Kidney (tissue), 14 donors: Measurements from ENCODE around the gene TMEM143. TPM values are rescaled to one million over a fixed set of nuclear protein-coding genes. Genes with fewer than 3 reads are reported as not detected.

Source experiments
- DNase-seq, 5 donors: peaks; one replicate each; pipeline ENCODE4 v3.0.0-alpha.2; 2013 to 2020
- FAIRE-seq: peaks from 2 replicates; lab custom pipeline; 2012; peaks lifted over from hg19 to GRCh38; lab: Jason Lieb, UNC
- H3K27ac ChIP-seq, 2 donors: one replicate each; pipeline ENCODE4 v1.7.0; 2013; ENCODE audit warnings: low read depth in 2 of 2, low read length in 2 of 2, inconsistent platforms in 1 of 2
- H3K27me3 ChIP-seq: one replicate; pipeline ENCODE4 v1.7.1; 2013; ENCODE audit warnings: low read length, inconsistent platforms; ENCODE audit not compliant: control insufficient read depth, insufficient read depth
- H3K36me3 ChIP-seq, 3 donors: one replicate each; pipeline versions ENCODE4 v1.7.0 to v1.7.1; 2013; ENCODE audit warnings: low read length in 3 of 3, control low read depth in 1 of 3, inconsistent platforms in 1 of 3; ENCODE audit not compliant: insufficient read depth in 3 of 3, control insufficient read depth in 2 of 3
- H3K4me1 ChIP-seq, 3 donors: one replicate each; pipeline versions ENCODE4 v1.7.0 to v1.7.1; 2013; ENCODE audit warnings: low read length in 3 of 3, inconsistent platforms in 1 of 3, low read depth in 1 of 3; ENCODE audit not compliant: control insufficient read depth in 2 of 3, insufficient read depth in 2 of 3
- H3K4me3 ChIP-seq, 3 donors: one replicate each; pipeline versions ENCODE4 v1.7.0 to v1.8.1; 2013; ENCODE audit warnings: low read length in 3 of 3, control low read depth in 1 of 3, inconsistent platforms in 1 of 3
- H3K9ac ChIP-seq, 3 donors: one replicate each; pipeline versions ENCODE4 v1.7.0 to v1.7.1; 2013; ENCODE audit warnings: low read length in 3 of 3, control low read depth in 1 of 3, inconsistent platforms in 1 of 3
- H3K9me3 ChIP-seq, 3 donors: one replicate each; pipeline versions ENCODE4 v1.7.0 to v1.7.1; 2013; ENCODE audit warnings: low read length in 3 of 3, control low read depth in 1 of 3, inconsistent platforms in 1 of 3; ENCODE audit not compliant: control insufficient read depth in 2 of 3, insufficient read depth in 1 of 3
- CTCF ChIP-seq: IDR thresholded peaks from 3 replicates; pipeline ENCODE4 v1.5.1; 2012; ENCODE audit warnings: mild to moderate bottlenecking, moderate library complexity, borderline replicate concordance; ENCODE audit not compliant: insufficient read depth; ENCODE audit errors: extremely low read depth
- intact Hi-C: fragments of 100-400 bp; cut with DNase I; formaldehyde crosslinking; loops from one replicate; pipeline ENCODE4 v1.11.1; 2022
- polyA plus RNA-seq: library from polyadenylated mRNA; stranded (reverse); fragments of 350-450 nt; fragmentation: Illumina TruSeq; extraction: RNeasy Lipid Tissue Mini Kit (QIAGEN cat#74804); gene quantifications from one replicate; pipeline ENCODE4 v1.2.3, GENCODE V29; 2014; ENCODE audit warnings: low read depth, low replicate concordance; ENCODE audit not compliant: insufficient read depth
- total RNA-seq: library from RNA; stranded (reverse); fragmentation: NEBNext Ultra II Directional; extraction: Animal tissue kit (Norgen Biotek cat#: 25700); gene quantifications from one replicate; pipeline ENCODE4 v1.2.1, GENCODE V29; 2021
- donor health status: control.
- donor health status: control.
- donor health status: control.
- donor health status: control.
- donor health status: control.
- donor health status: DM: yes; HTN: yes; CAD: no.
- donor health status: Normal renal cell carcinoma (clear cell type).

The TMEM143 gene
- total and polyA plus RNA-seq, 2 donors from 2014 or later = 9.2 to 15.7 TPM

- FAIRE-seq (no peak), DNase-seq (no peak)
- Histone ChIP-seq H3K4me3 (no peak overlapping the region), H3K9ac (no peak overlapping the region), H3K36me3 (no peaks in the 10 kb centered on the region), H3K27me3 (no peaks in the 10 kb centered on the region), H3K9me3 (no peaks in the 10 kb centered on the region), H3K27ac (no peak overlapping the region), H3K4me1 (no peaks in the 10 kb centered on the region)
- no peak for TF ChIP-seq CTCF
- intact Hi-C loops = no loop called here
Measured at GRCh38 chr19:48301886-48302599, 61.7 kb downstream of the TMEM143 start.

- no peak for TF ChIP-seq CTCF
- H3K36me3 ChIP-seq = no peaks in the 10 kb centered on the region
- H3K4me3 ChIP-seq = no peak overlapping the region
- no peaks in the 10 kb centered on the region for H3K27me3 ChIP-seq
- H3K9ac ChIP-seq = no peak overlapping the region
- no peaks in the 10 kb centered on the region for H3K4me1 ChIP-seq
- H3K27ac ChIP-seq = no peak overlapping the region
- intact Hi-C loops = no loop called here
- no peaks in the 10 kb centered on the region for H3K9me3 ChIP-seq
- DNase-seq (no peak), FAIRE-seq (no peak)
Measured at GRCh38 chr19:48297975-48298374, 65.8 kb downstream of the TMEM143 start.

DNA sequence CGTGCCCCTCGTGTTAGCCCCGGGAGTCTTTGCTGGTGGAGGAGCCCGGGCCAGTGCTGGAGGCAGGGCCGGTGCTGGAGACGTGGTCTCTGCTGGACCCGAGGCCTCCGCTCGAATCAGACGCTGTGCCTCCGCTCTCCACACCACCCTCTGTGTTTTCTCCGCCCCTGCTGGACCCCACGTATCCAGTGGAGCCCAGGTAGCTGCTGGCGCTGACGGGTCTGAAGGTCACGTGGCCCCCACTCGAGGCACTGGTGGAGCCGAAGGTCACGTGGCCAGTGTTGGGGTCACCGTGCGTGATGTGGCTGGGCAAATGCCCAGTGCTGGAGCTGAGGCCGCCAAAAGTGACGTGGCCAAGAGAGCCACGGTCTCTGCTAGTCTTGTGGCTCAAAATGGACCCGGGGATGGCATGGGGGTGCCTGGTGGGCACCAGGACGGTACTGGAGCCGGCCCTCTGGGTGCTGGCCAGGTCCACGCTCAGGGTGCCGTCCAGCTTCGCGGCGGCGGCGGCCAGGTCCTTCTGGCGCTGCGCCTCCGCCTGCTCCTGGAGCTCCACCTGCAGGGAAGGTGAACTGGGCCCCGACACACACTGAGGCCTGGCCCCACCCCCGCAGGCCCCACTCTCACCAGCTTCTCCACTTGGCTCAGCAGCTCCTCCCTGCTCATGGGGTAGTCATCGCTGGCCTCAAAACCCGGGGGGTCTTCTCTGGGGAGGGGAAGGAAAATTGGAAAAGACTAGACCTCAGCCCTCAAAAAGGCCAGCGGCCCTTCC lies 66.6 kb downstream of the TMEM143 start:
- DNase-seq (no peak), FAIRE-seq (no peak)
- Histone ChIP-seq H3K4me1 (no peaks in the 10 kb centered on the region), H3K27me3 (no peaks in the 10 kb centered on the region), H3K9me3 (no peaks in the 10 kb centered on the region), H3K36me3 (no peaks in the 10 kb centered on the region), H3K27ac (no peak overlapping the region), H3K4me3 (no peak overlapping the region), H3K9ac (no peak overlapping the region)
- intact Hi-C loops = no loop called here
- TF ChIP-seq CTCF = no peak
